Gastroesophageal sphincter (tissue), 3 donors: ENCODE data around the gene SENP2.

ENCODE experiments used
- CTCF ChIP-seq, 4 experiments: fragments of 200-600 bp in 2 of 4; fragments of 450-650 bp in 2 of 4; sonication (generic) in 1 of 4; IDR thresholded peaks; one replicate each; pipeline ENCODE4 v1.5.1; 2017 to 2019; ENCODE audit warnings: antibody characterized with exemption in 4 of 4, mild to moderate bottlenecking in 2 of 4, moderate library complexity in 2 of 4
- EP300 ChIP-seq: sonication (generic); formaldehyde crosslinking; IDR thresholded peaks from one replicate; pipeline ENCODE4 v1.6.1; 2017; ENCODE audit warnings: antibody characterized with exemption, mild to moderate bottlenecking
- POLR2A ChIP-seq, 2 donors: fragments of 450-650 bp; IDR thresholded peaks; one replicate each; pipeline ENCODE4 v1.6.1; 2017; ENCODE audit warnings: antibody characterized with exemption in 2 of 2, mild to moderate bottlenecking in 2 of 2, moderate library complexity in 1 of 2
- POLR2AphosphoS5 ChIP-seq: sonication (generic); formaldehyde crosslinking; IDR thresholded peaks from one replicate; pipeline ENCODE4 v1.6.1; 2017; ENCODE audit warnings: antibody characterized with exemption

GRCh38 chr3:185605566-185605965, 19.5 kb downstream of the SENP2 start:
- no peak for TF ChIP-seq CTCF (IDR thresholded peaks at IDR 0.05)
- no peak for TF ChIP-seq POLR2A (IDR thresholded peaks at IDR 0.05)
- TF ChIP-seq EP300, result no peak
- TF ChIP-seq POLR2AphosphoS5, result no peak
